ENCODE data around the gene PCNX4.

PCNX4 gene

DNA sequence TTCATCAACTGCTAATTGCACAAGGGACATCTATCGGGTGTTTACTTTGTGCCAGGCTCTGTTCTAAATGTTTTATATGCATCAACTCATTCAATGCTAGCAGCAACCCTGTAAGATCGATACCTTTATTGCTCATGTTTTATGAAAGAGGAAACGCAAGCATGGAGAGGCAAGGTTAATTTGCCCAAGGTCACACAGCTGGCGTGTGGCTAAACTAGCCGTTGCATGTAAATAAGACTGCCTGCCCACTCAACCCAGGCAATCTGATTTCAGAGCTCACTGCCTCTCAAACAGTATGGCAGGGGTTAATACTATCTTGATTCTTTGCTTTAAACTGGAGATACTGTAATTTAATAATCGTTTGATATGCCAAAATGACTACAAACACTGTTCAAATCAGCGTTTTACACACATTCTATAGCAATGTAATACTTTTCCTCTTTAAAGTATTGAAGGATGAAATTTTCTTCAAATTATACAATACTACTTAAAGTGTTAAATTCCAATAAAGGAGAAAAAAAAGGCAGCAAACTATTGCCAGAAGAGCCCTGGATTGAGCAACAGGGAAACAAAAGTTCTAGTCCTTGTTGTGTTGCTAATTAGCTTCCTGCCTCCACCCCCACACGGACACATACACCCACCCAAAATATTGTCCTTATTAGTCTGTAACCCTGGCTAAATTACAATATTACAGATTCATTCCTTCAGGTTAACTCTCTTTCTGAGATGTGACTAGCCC is 112.5 kb downstream of the PCNX4 start:
- no peak overlapping the region for H3K4me3 ChIP-seq (ENCODE audit: low read depth, low read length)

DNA sequence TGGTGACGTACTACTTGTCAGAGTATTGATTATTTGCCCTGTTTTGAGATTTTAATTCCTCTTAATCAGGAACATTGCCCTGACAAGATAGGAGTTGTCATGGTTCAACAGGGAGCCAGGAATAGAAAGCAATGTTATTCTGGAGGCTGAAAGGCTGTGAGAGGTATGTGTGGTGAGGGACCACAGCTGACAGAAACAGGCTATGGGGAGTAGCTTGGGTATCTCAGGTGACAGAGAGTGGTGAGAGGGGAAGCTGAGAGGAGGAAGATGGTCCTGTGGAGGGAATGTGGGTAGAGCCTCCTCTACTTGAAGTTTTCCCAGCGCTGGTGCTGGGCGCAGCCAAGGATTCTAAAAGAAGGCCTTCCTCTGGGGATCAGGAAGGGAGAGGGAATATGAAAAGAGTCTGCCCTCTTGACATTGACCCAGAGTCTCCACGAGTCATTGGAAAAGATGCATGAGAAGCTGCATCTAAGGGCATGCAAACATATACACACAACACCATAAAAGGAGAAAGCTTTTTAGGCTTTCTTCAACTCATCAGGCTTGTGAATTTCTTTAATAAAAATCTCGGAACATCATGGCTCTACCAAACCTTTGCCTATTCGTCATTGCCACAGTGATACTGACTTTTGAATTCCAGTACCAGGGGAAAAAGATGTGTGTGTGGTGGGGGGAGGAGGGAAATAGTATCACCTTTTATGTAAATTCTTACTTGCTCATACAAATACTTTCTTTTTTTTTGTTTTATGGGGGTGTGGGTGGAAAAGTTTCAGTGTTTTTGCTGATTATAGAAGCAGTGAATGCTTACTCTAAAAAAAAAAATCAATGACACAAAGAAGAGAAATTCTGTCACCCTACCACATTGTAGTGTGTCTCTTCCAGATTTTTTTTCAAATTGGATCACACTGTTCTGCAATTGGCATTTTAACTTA is 113.4 kb downstream of the PCNX4 start:
- no peak overlapping the region for H3K4me3 ChIP-seq (ENCODE audit: low read depth, low read length)

DNA sequence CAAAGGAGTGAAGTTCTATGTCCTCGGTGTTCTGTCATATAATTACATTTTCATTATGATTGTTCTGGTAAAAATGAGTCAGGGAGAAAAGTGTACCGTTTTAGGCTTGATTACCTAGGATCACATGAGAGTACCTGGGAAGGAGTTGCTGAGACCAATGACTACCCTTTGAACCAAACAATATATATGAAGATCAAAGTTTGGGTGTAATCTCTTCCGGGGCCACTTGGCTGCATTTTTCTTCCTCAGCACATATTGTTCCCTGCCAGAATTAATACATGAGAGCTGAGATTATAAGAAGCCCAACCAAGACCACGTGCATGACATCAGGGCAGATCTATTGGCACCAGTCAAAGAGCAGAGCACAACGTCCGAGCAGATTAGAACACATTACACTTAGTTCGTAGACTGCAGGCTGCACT is 114.5 kb downstream of the PCNX4 start:
- no peak overlapping the region for H3K4me3 ChIP-seq (ENCODE audit: low read depth, low read length)

DNA sequence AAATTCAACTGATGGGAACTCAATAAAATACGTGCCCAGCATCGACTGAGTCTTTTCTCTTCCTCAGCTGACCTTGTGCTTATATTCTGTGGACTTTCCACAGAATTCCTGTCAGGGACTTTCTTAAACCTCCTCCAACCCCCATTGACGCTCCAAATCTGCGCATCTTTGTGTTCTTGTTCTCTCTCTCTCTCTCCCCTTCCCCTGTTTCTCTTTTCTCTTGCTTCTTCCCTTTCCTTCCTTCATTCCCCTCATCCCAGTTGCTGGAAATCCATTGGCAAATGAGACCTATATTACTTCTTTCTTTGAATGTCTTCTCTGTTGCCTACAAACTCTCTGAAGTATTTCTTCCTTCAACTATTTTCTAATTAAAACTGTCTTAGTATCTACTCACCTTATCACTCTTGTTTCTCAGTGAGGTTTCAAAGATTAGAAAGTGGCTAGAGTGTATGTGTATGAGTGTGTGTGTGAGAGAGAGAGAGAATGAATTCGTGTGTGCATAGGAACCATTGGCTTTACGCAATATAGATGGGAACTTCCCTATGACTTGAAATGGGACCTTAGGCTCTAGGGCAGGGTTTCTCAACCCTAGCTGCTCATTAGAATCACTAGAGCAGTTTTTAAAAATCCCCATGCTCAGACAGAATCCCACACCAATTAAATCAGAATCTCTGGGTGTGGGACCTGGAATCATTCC is 115.3 kb downstream of the PCNX4 start:
- H3K4me3 ChIP-seq (ENCODE audit: low read depth, low read length): no peak overlapping the region

DNA sequence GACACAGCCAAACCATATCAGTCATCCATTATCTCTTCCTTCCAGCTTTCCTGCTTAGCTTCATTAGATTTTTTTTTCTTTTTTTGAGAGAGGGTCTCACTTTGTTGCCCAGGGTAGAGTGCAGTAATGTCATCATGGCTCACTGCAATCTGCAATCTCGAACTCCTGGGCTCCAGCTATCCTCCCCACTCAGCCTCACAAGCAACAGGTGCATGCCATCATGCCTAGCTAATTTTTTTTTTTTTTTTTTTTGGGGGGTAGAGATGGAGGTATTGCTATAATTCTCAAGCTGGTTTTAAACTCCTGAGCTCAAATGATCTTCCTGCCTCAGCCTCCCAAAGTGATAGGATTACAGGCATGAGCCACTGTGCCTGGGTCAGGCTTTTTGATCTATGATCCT is 119.0 kb downstream of the PCNX4 start:
- no peak overlapping the region for H3K4me3 ChIP-seq (ENCODE audit: low read depth, low read length)

DNA sequence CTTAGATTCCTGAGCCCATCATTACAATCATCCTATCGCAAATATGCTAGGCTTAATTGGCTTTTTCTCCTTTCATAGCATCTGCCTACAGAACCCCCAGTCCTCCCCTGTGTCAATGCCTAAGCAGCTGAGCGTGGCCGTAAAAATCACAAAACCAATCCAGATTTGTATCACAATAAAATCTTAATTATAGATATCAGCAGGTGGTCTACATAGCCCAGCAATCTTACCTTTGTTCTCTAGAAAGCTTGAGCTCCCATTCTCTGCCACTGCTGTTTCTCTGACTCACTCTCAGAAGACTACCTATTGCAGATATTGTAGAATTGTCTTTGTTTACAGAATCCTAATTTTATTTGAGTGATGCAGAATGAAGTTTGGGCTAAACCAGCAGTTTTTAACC is 119.4 kb downstream of the PCNX4 start:
- H3K4me3 ChIP-seq (ENCODE audit: low read depth, low read length): no peak overlapping the region

DNA sequence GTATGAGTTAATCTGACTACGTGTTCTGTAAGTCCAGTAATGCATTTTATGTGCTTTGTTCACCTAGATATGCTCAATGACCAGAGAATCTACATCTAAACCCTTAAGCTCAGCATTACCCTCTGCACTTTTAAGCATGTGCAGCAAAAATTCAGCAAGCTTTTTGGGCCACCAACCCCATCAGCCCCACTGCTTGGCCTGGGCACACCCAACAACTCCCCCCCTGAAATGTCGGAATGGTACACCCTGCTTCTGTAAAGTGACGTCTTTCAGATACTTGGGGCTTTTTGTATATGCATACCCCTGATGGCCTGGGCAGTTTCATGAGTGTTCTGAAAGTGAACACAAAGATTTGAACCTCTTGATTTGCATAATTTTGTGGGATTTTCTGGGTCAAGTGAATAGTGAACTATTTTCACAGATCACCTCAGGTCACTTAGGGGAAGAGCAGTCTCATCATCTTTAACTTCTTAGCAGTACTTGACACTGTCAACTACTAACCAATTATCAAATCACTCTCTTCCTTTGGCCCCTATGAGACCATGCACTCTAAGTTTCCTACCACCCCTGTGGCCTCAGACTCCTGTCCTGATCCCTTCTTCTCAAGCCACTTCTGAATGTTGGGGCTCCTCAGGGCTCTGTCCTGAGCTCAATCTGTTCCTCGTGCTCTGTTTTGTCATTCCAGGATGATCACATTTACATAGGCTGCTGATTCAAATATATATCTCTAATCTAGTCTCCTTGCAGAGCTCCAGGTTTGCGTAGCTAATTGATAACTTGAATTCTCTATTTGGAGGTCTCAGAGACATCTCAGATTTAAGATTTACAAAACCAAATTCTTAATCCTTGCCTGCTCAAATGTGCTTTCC is 121.0 kb downstream of the PCNX4 start:
- H3K4me3 ChIP-seq (ENCODE audit: low read depth, low read length): no peak overlapping the region

DNA sequence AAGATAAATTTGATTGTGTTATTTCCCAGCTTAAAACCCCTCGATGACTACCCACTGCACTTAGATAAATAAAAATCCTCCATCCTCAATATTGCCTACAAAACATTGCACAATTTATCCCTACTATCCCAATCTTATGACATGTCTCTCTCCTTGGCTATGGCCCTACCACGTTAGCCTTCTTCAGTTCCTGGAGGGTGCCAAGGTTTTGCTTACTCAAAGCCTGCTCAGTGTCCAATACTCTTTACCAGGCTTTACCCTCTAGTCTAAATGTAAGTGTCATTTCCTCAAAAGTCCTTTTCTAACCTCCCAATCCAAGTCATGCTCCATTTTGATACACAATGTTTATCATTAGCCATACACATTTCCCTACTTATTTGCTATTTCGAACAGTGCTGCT is 122.3 kb downstream of the PCNX4 start:
- no peak overlapping the region for H3K4me3 ChIP-seq (ENCODE audit: low read depth, low read length)

DNA sequence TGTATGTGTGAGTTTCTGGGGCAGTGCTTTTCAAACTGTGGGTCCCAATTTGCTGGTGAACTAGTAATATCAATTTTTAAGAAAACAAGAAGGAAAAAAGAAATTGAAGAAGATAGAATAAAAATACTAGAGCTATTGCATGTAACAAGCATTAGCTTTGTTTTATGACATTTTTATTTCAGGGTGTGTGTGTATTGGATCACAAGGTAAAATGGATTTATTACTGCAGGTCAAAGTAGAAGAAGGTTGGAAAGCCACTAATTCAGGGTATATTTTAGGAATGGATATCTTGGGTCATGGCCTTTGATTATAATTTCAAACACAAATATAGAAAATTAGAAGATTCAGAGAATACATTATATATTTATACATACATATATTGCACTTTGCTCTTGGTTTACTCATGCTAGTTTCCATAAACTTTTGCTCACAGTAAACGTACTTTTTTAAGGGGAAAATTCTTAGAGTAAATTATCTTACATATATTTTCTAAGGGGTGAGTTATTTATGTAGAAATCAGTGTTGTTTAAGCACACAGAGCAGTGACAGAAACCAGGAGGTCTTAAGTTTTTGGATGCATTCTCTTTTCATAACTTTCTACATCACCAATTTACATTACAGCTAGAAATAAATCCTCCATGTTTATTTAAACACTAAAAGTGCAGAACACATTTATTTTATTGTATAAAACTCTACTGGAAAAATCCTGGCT is 122.8 kb downstream of the PCNX4 start:
- H3K4me3 ChIP-seq (ENCODE audit: low read depth, low read length): no peak overlapping the region

DNA sequence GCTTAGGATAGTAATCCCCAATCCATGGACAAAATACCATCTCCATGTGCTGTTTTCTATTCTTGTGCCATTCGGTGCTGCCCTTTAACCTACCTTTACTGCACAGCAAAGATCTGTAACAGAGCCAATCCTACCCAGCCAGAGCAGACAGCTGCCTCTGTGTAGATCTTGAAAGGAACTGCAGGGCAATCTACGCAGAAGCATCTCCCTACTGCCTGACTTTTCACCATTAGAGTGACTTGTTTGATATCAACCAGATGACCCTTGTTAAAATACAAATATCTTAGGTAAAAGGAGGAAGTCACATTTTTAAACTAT is 123.4 kb downstream of the PCNX4 start:
- no peak overlapping the region for H3K4me3 ChIP-seq (ENCODE audit: low read depth, low read length)

DNA sequence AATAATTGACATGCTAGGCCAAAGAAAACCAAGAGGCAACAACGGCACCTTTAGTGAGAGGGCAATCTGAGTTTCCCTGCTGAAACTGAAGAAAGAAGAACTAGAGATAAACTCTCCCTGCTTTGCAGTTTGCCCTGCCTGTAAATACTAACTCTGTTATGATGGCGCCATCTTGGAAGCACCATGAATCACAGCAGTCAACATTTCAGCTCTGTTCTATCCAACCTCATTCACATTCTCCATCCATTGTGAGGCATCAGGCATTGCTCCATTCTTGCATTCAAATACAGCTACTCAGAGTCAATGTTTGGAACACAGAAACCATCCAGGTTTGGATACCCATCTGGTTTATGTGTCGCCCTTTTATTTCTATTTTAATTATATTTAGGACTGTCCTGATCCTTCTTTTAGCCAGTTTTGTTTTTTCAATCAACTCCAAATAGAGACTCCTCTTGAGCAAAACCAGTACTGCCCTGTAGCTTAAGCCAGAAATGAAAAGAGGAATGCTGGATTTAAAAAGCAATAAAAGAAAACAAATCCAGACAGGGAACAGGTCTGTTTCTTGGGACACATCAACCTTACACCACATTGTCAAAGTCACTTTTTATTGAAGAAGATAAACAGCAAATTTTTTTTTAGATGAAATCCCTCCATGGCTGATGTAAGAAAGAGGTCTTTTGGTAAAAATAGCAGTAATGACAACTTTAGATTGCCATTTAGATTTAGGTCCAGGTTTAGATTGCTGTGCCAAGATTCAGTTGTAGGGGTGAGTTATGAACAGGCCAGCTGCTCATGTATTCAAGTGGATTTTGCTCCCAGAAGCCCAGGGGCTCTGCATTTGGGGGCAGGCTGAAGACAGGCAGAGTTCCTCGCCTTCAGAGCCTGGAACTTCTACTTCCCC is 124.0 kb downstream of the PCNX4 start:
- no peak overlapping the region for H3K4me3 ChIP-seq (ENCODE audit: low read depth, low read length)

DNA sequence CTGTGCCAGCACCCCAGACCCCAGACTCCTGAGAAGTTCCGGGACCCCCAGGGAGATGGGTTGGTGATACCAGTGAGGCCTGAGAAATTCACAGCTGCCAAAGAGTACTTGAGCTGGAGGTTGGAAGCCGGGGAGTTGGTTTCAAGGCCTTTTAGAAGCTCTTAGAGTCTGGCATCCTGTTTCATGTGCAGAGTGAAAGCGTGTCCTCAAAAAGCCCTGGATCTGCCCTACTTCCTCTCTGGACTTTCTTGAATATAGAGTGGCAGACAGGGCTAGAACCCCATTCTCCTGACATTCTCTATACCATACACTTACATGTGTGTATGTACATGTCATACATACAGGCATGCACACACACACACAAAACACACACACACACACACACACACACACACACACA is 126.0 kb downstream of the PCNX4 start:
- no peak overlapping the region for H3K4me3 ChIP-seq (ENCODE audit: low read depth, low read length)
